GM12878 (cell line): ENCODE measurements around the gene DICER1. TPM values are rescaled to one million over a fixed set of nuclear protein-coding genes. Genes with fewer than 3 reads are reported as not detected.

ENCODE experiments used
- ATAC-seq: fragments of 200-7000 bp; cut with Tn5 transposase; 3 replicates; pipeline ENCODE4 v1.9.1; 2020; ENCODE audit warnings: mild to moderate bottlenecking, moderate library complexity
- BruUV-seq: library from RNA; stranded (reverse); fragments of 400-500 nt; replicated peaks from 2 replicates; lab custom pipeline; 2021; lab: Mats Ljungman, UMichigan
- CTCF ChIA-PET: fragments of 300-600 bp; sonication (Branson Sonifier 250); formaldehyde crosslinking; extraction: SDS; loops from one replicate; lab custom pipeline; 2021; ENCODE audit warnings: inconsistent platforms; lab: Yijun Ruan, JAX
- POLR2A ChIA-PET: fragments of 350-600 bp; formaldehyde crosslinking; extraction: SDS; loops from one replicate; lab custom pipeline; 2021; ENCODE audit warnings: inconsistent platforms; lab: Charles Lee
- RAD21 ChIA-PET: fragments of 300-600 bp; sonication (Branson Sonifier 250); formaldehyde crosslinking; loops from one replicate; lab custom pipeline; 2023; ENCODE audit warnings: antibody characterized with exemption; ENCODE audit not compliant: unreplicated experiment; lab: Charles Lee
- SMC1A ChIA-PET: fragments of 300-600 bp; sonication (Branson Sonifier 250); formaldehyde crosslinking; loops from one replicate; lab custom pipeline; 2023; ENCODE audit not compliant: unreplicated experiment, uncharacterized antibody; lab: Charles Lee
- DNase-seq: peaks from one replicate; pipeline ENCODE4 v3.0.0-alpha.2; 2011; ENCODE audit warnings: low read depth, low spot score
- FAIRE-seq: peaks from 3 replicates; lab custom pipeline; 2011; peaks lifted over from hg19 to GRCh38; lab: Jason Lieb, UNC
- H2AFZ ChIP-seq: 2 replicates; pipeline ENCODE4 v1.6.0; 2011; ENCODE audit warnings: low read depth, low read length, control low read depth; ENCODE audit not compliant: control insufficient read depth
- H3K27ac ChIP-seq: 2 replicates; pipeline ENCODE4 v1.5.1; 2011; ENCODE audit warnings: control low read depth; ENCODE audit not compliant: control insufficient read depth, insufficient read depth
- H3K27me3 ChIP-seq, 2 experiments: replicated peaks in 1 of 2; 2 replicates each; pipeline versions ENCODE4 v1.6.0 to v1.6.1; 2011; ENCODE audit warnings: low read length in 1 of 2; ENCODE audit not compliant: control insufficient read depth in 2 of 2, insufficient read depth in 2 of 2
- H3K36me3 ChIP-seq, 2 experiments: 2 replicates each; pipeline ENCODE4 v1.5.1; 2011; ENCODE audit warnings: low read length in 1 of 2; ENCODE audit not compliant: control insufficient read depth in 2 of 2, insufficient read depth in 2 of 2
- H3K4me1 ChIP-seq: 2 replicates; pipeline ENCODE4 v1.6.1; 2011; ENCODE audit warnings: mild to moderate bottlenecking, low read length, moderate library complexity, mixed read lengths; ENCODE audit not compliant: control insufficient read depth, insufficient read depth
- H3K4me2 ChIP-seq: 2 replicates; pipeline ENCODE4 v1.6.0; 2011; ENCODE audit warnings: control low read depth; ENCODE audit not compliant: control insufficient read depth, insufficient read depth
- H3K4me3 ChIP-seq: fragments of 200-600 bp; sonication (generic); 2 replicates; pipeline ENCODE4 v1.5.1; 2016
- H3K79me2 ChIP-seq: 2 replicates; pipeline ENCODE4 v1.6.0; 2011; ENCODE audit warnings: low read length; ENCODE audit not compliant: control insufficient read depth, insufficient read depth
- H3K9ac ChIP-seq: 2 replicates; pipeline ENCODE4 v1.8.0; 2011; ENCODE audit warnings: low read length, control low read depth, mixed read lengths; ENCODE audit not compliant: control insufficient read depth, insufficient read depth
- H3K9me3 ChIP-seq: replicated peaks from 3 replicates; pipeline ENCODE4 v1.5.1; 2011; ENCODE audit warnings: mild to moderate bottlenecking, low read length; ENCODE audit not compliant: control insufficient read depth, insufficient read depth
- H4K20me1 ChIP-seq: 2 replicates; pipeline ENCODE4 v1.6.0; 2011; ENCODE audit not compliant: control insufficient read depth, insufficient read depth
- CEBPZ ChIP-seq: fragments of 150-350 bp; IDR thresholded peaks from 2 replicates; pipeline ENCODE4 v1.6.1; 2016; ENCODE audit warnings: low read depth, low read length
- CHD1 ChIP-seq: IDR thresholded peaks from 2 replicates; pipeline ENCODE4 v1.6.1; 2012; ENCODE audit warnings: low read depth, low read length, improper control_type of control experiment
- CTCF ChIP-seq, 3 experiments: IDR thresholded peaks in 2 of 3; conservative IDR thresholded peaks in 1 of 3; 2 replicates each; pipeline ENCODE4 v1.5.1; 2011; ENCODE audit warnings: low read depth in 3 of 3, low read length in 3 of 3, mild to moderate bottlenecking in 3 of 3, control low read depth in 2 of 3, moderate library complexity in 2 of 3, inconsistent platforms in 1 of 3, mixed read lengths in 1 of 3; ENCODE audit not compliant: control insufficient read depth in 2 of 3, insufficient read depth in 1 of 3; ENCODE audit errors: extremely low read depth in 1 of 3
- NKRF ChIP-seq: fragments of 450-650 bp; conservative IDR thresholded peaks from 2 replicates; pipeline ENCODE4 v1.6.1; 2017; ENCODE audit warnings: mild to moderate bottlenecking, moderate library complexity
- ZNF592 ChIP-seq: fragments of 450-650 bp; IDR thresholded peaks from 2 replicates; pipeline ENCODE4 v1.6.1; 2017; ENCODE audit warnings: mild to moderate bottlenecking, moderate library complexity
- ZNF622 ChIP-seq: fragments of 450-650 bp; IDR thresholded peaks from 2 replicates; pipeline ENCODE4 v1.6.1; 2017; ENCODE audit warnings: mild to moderate bottlenecking, inconsistent platforms
- ZZZ3 ChIP-seq: IDR thresholded peaks from 2 replicates; pipeline ENCODE4 v1.6.1; 2011; ENCODE audit warnings: low read depth; ENCODE audit not compliant: control insufficient read depth, insufficient read length
- WGBS: methylation state at CpG from one replicate; pipeline ENCODE4 v1.1.6; 2016; ENCODE audit warnings: low lambda C conversion rate; ENCODE audit not compliant: insufficient replicate concordance, insufficient coverage; ENCODE audit errors: missing lambda C conversion rate; 5-methylcytosine and 5-hydroxymethylcytosine counted together
- in situ Hi-C: fragments of 300-500 bp; cut with MboI; formaldehyde crosslinking; loops from 9 replicates; pipeline ENCODE4 v1.14.3; 2018; ENCODE audit warnings: mixed read lengths
- intact Hi-C: fragments of 100-400 bp; cut with micrococcal nuclease; formaldehyde crosslinking; loops from one replicate; pipeline ENCODE4 v1.14.2; 2022; ENCODE audit not compliant: unreplicated experiment
- polyA plus RNA-seq, 11 experiments: library from polyadenylated mRNA; depleted of rRNA in 4 of 11; unstranded in 6 of 11; stranded (reverse) in 5 of 11; fragments of >200 nt; fragmentation: Nextera tagmentation in 4 of 11; fragmentation: Illumina TruSeq in 1 of 11; extraction: Ambion mirVana in 4 of 11; extraction: Trizol in 1 of 11; gene quantifications; 1 replicate in 1 of 11; 2 replicates in 10 of 11; pipeline versions ENCODE4 v1.2.1 to v1.2.3, GENCODE V29; 2011 to 2016; ENCODE audit warnings: inconsistent platforms in 2 of 11, missing spikeins in 2 of 11, low read depth in 1 of 11
- total RNA-seq, 4 experiments: library from RNA; depleted of rRNA in 3 of 4; stranded (reverse); fragments of >200 nt in 3 of 4; fragmentation: Illumina TruSeq in 1 of 4; extraction: Trizol in 1 of 4; gene quantifications; 2 replicates each; pipeline versions ENCODE4 v1.2.1 to v1.2.3, GENCODE V29; 2013 to 2021
- TF ChIP-seq, protein P1 (sequence below): IDR thresholded peaks from 2 replicates; pipeline ENCODE4 v1.6.1; 2011; ENCODE audit warnings: borderline replicate concordance, low read depth, mild to moderate bottlenecking, moderate library complexity, mixed read lengths, low read length; ENCODE audit not compliant: insufficient read depth; ENCODE audit errors: extremely low read length

Gene DICER1
- total and polyA plus RNA-seq, 10 of the 15 experiments (the other 5 are each of a cell fraction or from before 2014, with no cell fraction given): 6.8 to 70.8 (median 37.1) TPM

DNA sequence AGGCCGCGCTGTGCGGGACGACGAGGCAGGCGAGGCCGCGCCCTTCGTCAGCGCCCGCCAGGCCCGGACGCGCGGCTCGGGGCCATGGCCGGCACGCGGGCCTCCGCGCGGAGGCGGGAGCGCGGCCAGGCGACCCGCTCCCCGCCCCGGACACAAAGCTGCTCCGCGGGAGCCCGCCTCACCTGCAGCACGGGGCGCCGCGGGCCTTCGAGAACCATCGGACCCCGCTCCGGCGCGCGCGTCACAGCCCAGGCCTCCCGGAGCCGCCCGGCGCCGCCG, 342 bp downstream of the DICER1 start:
- no TSS peak for BruUV-seq
- peak overlapping the region; percentile 95 for H3K27ac ChIP-seq
- ChIA-PET SMC1A (interaction anchor here (1.3 to 1.7 kb wide), 3 partner anchors 14 to 27 kb away, joined by 7 to 14 read pairs (median 7); no protein-coding TSS in a partner anchor), POLR2A (interaction anchor here (1.0 to 1.1 kb wide), 2 partner anchors 16 to 43 kb away, joined by 3 read pairs; no protein-coding TSS in a partner anchor), RAD21 (interaction anchor here (1.2 to 1.4 kb wide), 4 partner anchors 13 to 39 kb away, joined by 3 to 7 read pairs (median 6); no protein-coding TSS in a partner anchor), CTCF (no interaction called here)
- H2AFZ ChIP-seq: peak overlapping the region; percentile 90
- no peak for FAIRE-seq
- peak overlapping the region; percentile 89; the same call in 1 of the 2 replicates for H3K4me3 ChIP-seq
- peak overlapping the region; percentile 98 for H3K9ac ChIP-seq
- in situ Hi-C loops (no loop called here), intact Hi-C loops (loop anchor here (5.0 to 10.0 kb wide), 4 partner anchors 110 to 378 kb away; partner anchors contain the start of gene GLRX5)
- WGBS: 1% methylated on average over 26 of the region's 50 CpGs
- no peaks in the 10 kb centered on the region for H3K9me3 ChIP-seq
- H4K20me1 ChIP-seq: no peaks in the 10 kb centered on the region
- no peak for DNase-seq
- no peaks in the 10 kb centered on the region for H3K36me3 ChIP-seq
- no peaks in the 10 kb centered on the region for H3K27me3 ChIP-seq
- peaks cover 55% of the 10 kb centered on the region for H3K79me2 ChIP-seq
- peak; percentile 35 for ATAC-seq
- peak overlapping the region; percentile 68; the same call in 1 of the 2 replicates for H3K4me2 ChIP-seq
- peaks cover 8% of the 10 kb centered on the region; the same call in 1 of the 2 replicates for H3K4me1 ChIP-seq
- TF ChIP-seq ZNF622 (no peak), ZZZ3 (no peak), ZNF592 (no peak), CHD1 (0 out of 2 replicates have a peak, but pooled peaks have one; percentile 27), CEBPZ (no peak), CTCF (IDR thresholded peaks at IDR 0.05 in 2 of 3, conservative IDR thresholded peaks at IDR 0.05 in 1 of 3; ENCODE audit: control insufficient read depth in 2 of 3, extremely low read depth in 1 of 3, insufficient read depth in 1 of 3, low read depth in 3 of 3, low read length in 3 of 3) (no peak), NKRF (peak; percentile 58; the same call in 1 of the 2 replicates)
- TF ChIP-seq, protein P1, sequence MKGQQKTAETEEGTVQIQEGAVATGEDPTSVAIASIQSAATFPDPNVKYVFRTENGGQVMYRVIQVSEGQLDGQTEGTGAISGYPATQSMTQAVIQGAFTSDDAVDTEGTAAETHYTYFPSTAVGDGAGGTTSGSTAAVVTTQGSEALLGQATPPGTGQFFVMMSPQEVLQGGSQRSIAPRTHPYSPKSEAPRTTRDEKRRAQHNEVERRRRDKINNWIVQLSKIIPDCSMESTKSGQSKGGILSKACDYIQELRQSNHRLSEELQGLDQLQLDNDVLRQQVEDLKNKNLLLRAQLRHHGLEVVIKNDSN: no peak
